T47D (cell line): ENCODE measurements around the gene TRABD.

ENCODE experiments used
- DNase-seq, 2 experiments: peaks; one replicate each; pipeline versions ENCODE4 v3.0.0 to v3.0.0-alpha.2; 2011 to 2012; ENCODE audit warnings: low read depth in 1 of 2, low spot score in 1 of 2
- JUND ChIP-seq: IDR thresholded peaks from 2 replicates; pipeline ENCODE4 v1.6.1; 2012; ENCODE audit warnings: low read depth
- in situ Hi-C: cut with HindIII; loops from 2 replicates; pipeline ENCODE4 v1.10.0; 2016; ENCODE audit warnings: low sequenced_read_pairs, low pct_unique_long_range_greater_than_20kb

Gene TRABD

DNA sequence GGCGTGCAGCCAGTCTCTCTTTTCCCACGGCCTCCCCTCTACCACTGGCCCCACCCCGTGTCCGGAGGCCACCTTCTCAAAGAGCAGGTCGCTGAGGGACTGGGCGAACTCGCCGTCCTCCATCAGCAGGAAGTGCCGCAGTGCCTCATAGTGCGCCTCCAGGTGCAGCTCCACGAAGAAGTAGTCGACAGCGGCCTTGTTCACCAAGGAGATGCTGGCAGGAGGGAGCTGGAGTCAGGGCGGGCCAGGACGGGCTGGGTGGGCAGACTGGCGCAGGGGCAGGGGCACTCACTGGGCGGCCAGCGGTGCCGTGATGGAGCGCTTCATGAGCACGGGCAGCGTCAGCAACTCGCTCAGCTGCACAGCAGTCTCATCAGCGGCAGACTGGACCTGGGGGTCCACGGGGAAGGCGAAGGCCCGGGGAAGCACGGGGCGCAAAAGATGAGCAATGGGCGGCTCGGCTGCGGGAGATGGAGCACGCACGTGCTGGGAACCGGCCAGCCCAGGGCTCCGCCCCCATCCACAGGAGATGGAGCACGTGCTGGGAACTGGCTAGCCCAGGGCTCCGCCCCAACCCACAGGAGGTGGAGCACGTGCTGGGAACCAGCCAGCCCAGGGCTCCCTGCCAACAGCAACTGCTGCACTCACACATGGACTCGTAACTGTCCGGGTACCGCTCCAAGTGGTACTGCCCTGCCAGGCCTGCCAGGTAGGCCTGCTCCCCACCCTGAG is 33.4 kb downstream of the TRABD start:
- no peak for TF ChIP-seq JUND
- in situ Hi-C loops, result no loop called here
- peak; percentile 72 to 77 for DNase-seq

DNA sequence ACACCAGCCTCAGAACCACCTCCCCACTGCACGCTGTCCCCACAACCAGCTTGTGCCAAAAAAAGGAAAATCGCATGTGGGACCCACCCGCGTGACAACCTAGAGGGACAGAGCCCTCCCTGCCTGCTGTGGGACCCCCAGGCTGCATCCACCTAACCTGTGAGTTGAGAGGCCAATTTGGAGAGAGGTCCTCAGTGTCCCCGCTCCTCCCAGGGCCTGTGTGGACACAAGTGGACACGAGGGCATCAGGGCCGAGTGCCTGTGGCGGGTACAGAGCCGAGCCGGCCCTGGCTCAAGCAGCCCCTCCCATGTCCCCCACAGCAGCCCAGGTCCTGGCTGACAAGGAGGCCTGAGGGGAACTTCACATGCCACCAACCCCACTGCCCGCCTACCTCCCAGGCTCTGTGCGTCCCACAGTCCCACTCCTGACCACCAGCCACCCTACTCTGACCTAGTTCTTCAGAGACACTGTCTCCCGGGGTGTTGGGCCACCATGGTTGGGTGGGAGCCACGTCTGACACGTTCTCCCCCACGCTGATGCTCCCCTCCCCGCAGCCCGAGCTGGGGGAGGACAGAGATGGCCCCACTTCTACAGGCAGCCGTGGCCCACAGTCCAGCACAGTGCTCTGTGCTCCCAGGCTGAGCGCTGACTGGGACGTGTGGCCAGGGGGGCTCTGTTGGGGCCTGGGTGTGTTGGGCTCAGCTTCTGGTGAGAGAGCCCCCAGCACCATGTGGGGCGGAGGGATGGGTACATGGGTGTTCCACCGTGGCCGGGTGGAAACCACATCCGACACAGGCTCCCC is 34.3 kb downstream of the TRABD start:
- no peak for DNase-seq
- in situ Hi-C loops, result no loop called here
- no peak for TF ChIP-seq JUND

DNA sequence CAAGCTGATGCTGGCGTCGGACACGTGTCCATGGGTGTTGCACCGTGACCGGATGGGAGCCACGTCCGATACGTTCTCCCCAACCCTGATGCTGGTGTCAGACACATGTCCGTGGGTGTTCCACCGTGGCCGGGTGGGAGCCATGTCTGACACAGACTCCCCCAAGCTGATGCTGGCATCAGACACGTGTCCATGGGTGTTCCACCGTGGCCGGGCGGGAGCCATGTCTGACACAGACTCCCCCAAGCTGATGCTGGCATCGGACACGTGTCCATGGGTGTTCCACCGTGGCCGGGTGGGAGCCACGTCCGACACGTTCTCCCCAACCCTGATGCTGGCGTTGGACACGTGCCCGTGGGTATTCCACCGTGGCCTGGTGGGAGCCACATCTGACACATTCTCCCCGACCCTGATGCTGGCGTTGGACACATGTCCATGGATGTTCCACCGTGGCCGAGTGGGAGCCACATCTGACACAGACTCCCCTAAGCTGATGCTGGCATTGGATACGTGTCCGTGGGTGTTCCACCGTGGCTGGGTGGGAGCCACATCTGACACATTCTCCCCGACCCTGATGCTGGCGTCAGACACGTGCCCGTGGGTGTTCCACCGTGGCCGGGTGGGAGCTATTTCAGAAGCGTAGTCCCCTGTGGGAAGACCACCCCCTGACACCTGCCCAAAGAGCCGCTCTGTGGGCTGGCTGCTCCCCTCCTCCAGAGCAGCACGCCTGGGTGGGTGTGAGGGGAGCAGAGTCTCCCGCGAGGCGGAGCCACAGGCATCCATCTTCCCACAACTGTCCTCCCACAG is 35.1 kb downstream of the TRABD start:
- no peak for TF ChIP-seq JUND
- in situ Hi-C loops, result no loop called here

DNA sequence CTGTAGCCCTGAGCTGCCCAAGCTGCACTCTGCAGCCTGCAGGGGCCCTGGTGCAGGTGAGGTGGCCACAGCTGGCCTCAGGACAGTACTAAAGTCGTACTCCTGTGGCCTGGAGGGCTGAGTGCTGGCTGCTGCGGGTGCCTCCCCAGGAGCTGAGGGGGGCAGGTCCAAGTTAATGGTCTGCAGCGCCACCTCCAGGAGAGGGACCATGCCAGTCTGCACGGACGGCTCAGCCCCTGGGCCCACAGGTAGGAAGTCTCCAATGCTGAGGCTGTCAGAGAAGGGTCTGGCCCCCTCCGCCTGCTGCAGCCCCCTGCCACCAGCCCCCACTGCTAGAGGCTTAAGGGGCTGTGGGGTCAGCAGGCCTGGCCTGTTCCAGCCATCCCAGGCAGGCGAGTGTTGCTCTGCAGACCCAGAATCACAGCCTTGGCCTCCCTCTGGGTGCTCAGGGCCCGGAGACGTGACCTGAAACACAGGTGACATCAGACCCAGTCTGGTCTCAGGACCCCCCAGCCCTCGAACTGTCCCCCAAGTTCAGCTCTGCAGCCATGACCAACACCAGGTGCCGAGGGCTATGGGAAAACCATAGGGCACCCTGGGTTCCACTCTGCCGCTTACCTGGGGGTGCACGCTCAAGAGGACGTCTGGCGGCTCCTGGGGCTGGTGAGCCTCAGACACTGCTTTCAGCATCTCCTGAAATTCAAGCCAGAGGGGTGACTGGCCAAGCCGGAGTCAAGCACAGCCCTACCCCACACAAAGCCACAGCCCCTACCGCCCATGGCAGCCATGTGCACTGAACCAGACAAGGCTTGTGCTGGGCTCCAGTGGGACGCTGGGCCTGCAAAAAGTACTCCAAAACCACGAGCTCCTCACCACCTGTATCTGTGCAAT is 35.9 kb downstream of the TRABD start:
- TF ChIP-seq JUND, result no peak
- DNase-seq, result no peak
- in situ Hi-C loops, result no loop called here

More for the DNA sequence above, 35.1 kb downstream of the TRABD start:
- no peak for DNase-seq

DNA sequence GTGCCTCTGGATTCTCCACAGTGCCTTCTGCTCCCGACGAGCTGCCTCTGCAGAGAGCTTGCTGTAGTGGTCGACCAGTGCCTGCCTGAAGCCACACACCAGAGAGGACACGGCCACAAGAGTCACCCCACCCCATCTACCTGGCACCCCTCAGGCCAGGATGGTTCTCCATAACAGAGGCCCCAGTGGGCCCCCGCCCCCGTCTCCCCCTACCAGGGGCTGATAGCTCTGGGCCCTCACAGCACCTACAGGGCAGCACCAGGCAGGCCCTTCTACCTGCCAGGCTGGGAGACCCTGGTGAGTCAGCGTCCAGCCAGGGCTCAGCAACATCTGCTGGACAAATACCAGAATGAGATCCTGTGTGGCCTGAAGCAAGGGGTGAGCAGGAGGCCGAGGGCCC is 36.8 kb downstream of the TRABD start:
- no peak for DNase-seq
- TF ChIP-seq JUND, result no peak
- in situ Hi-C loops, result no loop called here

DNA sequence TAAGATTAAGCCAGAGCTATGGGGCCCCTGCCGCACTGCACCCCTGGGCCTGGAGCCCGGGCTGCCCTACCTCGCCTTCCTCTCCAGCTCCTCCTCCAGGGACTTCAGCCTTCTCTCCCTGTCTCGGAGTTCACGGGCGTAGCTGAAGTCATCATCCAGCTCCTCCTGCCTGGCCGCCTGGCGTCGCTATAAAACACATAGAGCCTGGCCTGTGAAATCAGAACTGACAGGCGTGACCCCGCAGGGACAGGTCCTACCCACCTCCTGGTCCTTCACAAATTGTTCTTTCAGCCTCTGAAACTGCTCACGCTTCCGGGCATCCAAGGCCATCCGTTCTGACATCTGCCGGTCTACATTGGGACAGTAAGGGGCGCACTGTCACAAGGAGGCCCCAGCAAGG is 38.4 kb downstream of the TRABD start:
- in situ Hi-C loops, result no loop called here
- TF ChIP-seq JUND, result no peak
- no peak for DNase-seq

DNA sequence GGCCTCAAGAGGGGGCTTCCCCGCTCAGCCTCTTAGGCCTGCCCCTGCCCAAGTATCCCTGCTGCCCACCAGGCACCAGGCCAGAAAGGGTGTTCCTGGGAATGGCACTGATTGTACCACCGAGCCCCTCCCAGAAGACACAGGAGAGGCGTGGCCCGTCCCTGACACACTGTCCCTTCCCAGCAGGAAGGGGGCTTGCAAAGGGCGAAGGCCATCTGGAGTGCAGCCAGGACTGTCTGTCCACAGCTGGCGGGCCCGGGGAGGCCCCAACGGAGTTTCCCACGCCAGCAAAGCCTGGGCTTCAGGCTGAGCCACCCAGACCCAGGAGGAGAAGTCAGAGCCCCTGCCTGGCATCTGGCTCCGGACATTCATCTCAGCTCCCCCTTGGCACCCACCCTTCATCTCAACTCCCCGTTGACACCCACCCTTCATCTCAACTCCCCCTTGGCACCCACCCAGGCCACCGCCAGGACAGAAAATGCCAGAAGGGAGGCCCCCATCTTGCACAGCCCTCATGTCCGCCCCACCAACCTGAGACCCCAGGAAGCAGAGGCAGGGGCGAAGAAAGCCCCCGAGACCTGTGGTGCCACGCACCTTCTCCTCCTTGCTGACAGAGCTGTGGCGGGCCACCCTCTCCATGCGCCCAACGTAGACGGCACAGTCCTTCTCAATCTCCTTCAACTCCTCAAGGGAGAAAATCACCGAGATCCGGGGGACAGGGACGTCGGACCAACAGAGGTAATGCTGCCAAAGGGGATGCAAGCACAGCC is 39.7 kb downstream of the TRABD start:
- DNase-seq, result no peak

DNA sequence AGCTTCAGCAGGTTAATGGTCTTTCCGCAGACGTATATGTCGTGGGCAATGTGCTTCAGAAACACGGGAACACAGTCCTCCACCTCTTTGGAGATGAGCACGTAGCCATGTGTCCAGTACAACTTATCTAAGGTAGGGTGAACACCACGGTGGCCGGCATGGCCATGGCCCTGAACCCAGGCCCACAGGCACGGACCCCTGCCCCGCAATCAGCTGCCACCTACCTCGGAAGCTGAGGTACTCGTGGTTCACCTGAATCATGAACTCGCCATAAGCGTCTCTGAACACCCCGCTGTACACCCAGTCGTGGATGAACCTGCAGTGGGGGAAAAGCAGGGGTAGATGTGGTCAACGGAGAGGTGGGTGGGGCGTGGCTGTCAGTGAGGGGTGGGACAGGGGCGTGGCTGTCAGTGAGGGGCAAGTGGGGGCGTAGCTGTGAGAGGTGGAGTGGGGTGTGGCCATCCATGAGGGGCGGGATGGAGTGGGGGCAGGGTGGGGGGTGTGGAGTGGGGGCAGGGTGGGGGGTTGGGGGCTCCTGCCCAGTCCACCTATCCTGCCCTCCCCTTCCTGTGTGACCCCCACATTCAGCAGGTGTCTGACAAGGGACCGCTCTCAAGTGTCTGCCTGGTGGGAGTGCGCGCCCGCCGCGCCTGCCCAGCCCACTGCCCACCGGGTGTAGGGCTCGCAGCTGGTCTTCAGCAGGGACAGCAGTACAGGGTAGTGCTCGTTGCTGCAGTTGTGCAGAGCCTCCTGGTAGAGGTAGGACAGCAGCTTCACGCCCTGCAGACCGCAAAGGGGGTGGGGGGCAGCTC is 40.6 kb downstream of the TRABD start:
- in situ Hi-C loops, result no loop called here
- TF ChIP-seq JUND, result no peak
- no peak for DNase-seq

More for the DNA sequence above, 39.7 kb downstream of the TRABD start:
- in situ Hi-C loops, result no loop called here
- no peak for TF ChIP-seq JUND

DNA sequence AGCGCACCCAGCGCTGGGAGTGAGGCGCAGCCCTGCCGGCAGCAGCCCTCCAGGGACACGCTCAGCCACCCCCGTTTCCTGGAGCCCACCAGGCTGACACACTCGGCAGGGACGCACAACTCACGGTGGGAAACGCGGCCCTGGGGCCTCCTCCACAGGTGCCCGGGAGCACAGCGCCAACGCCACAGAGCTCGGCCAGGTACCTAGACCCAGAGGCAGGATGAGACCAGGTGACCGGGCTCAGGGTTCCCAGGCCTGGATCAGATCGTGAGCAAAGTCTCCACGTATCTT is 41.1 kb downstream of the TRABD start:
- in situ Hi-C loops, result no loop called here
- no peak for DNase-seq
- no peak for TF ChIP-seq JUND

DNA sequence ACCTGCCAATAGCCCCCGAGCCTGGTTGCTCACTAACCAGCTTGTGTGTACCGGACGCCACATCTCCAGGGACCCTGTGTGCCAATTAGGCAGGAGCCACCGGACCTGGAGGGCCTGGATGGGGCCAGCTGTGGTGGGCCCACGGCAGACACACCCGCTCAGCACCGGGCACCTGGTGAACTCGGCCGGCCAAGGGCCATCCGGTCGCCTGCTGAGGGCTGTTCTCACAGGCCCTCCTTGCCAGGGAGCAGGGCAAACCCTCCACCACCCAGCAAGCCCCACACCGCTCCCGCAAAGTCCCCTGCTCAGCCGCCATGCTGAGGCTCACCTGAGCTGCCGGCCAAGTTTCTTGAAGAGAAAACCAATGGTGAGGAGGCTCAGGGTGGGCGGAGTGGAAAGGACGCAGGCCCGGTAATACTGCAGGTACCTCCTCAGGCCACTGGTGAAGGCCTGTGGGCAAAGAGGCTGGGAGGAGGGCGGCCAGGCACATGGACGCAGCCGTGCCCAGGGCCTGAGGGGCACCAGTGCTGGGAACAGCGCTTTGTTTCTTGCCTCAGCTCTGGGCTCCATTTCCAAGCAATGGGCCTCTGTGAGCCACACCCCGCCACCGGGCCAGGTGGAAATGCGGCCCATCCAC is 42.0 kb downstream of the TRABD start:
- TF ChIP-seq JUND, result no peak
- in situ Hi-C loops, result no loop called here
- DNase-seq, result no peak
